ENCODE data around the gene PEPD.

DNA sequence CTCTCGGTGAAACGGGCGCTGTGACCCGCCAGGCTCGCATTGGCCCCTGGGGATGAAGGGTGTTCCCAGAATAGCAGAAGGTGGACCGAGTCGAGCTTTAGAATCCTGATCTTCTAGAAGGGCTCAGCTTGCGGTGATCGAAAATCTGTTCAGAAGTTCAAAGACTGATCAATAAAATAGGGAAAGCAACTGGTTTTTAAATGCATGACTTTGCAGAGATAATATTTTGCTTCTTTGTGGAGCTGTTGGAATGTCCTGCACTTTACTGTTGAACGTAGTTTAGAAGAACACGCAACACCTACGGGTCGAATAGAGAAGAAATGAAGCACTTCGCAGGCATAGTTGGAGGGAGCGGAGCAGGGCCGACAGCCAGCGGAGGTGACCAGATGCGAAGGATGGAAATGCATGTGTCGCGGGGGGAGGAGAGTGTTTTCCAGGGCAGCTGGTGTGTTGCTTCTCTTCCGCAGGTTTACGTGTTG lies 147.3 kb downstream of the PEPD start:
- TF ChIP-seq TAF1 (IDR thresholded peaks at IDR 0.05; ENCODE audit: borderline replicate concordance, insufficient read depth, low read length) (no peak), SIN3A (IDR thresholded peaks at IDR 0.05; ENCODE audit: borderline replicate concordance, insufficient read depth, low read length) (no peak), POLR2AphosphoS5 (IDR thresholded peaks at IDR 0.05; ENCODE audit: low read depth, low read length) (no peak)
- TF ChIP-seq, protein P1, sequence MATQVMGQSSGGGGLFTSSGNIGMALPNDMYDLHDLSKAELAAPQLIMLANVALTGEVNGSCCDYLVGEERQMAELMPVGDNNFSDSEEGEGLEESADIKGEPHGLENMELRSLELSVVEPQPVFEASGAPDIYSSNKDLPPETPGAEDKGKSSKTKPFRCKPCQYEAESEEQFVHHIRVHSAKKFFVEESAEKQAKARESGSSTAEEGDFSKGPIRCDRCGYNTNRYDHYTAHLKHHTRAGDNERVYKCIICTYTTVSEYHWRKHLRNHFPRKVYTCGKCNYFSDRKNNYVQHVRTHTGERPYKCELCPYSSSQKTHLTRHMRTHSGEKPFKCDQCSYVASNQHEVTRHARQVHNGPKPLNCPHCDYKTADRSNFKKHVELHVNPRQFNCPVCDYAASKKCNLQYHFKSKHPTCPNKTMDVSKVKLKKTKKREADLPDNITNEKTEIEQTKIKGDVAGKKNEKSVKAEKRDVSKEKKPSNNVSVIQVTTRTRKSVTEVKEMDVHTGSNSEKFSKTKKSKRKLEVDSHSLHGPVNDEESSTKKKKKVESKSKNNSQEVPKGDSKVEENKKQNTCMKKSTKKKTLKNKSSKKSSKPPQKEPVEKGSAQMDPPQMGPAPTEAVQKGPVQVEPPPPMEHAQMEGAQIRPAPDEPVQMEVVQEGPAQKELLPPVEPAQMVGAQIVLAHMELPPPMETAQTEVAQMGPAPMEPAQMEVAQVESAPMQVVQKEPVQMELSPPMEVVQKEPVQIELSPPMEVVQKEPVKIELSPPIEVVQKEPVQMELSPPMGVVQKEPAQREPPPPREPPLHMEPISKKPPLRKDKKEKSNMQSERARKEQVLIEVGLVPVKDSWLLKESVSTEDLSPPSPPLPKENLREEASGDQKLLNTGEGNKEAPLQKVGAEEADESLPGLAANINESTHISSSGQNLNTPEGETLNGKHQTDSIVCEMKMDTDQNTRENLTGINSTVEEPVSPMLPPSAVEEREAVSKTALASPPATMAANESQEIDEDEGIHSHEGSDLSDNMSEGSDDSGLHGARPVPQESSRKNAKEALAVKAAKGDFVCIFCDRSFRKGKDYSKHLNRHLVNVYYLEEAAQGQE (IDR thresholded peaks at IDR 0.05; ENCODE audit: insufficient read depth in 1 of 2, low read depth in 2 of 2, low read length in 2 of 2) = no peak

Data from PFSK-1 (cell line).